GM19438 (cell line): Measurements from ENCODE around the gene SLIT3.

Experiments
- ATAC-seq: cut with Tn5 transposase; IDR thresholded peaks from one replicate; pipeline ENCODE4 v1.9.1; 2021; ENCODE audit warnings: low read depth; ENCODE audit not compliant: unreplicated experiment

The SLIT3 gene

DNA sequence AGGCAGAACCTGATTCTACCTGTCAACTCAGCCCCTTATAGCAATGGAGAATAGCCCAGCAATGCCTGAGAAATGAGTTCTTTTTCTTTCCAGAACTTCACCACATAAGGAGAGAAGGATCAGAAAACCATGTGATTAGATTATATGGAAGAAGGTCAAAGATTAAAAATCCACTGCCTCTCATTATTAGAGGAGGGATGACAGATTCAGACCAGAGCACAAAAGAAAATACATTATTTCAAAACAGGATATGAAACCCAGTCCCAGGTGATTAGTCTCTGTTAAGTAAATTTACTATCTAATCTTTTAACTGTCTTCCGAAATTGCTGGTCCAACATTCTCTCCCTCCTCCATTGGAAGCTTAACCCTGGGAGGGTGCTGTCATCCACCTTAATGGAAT is 322.4 kb downstream of the SLIT3 start:
- ATAC-seq, result no peak

DNA sequence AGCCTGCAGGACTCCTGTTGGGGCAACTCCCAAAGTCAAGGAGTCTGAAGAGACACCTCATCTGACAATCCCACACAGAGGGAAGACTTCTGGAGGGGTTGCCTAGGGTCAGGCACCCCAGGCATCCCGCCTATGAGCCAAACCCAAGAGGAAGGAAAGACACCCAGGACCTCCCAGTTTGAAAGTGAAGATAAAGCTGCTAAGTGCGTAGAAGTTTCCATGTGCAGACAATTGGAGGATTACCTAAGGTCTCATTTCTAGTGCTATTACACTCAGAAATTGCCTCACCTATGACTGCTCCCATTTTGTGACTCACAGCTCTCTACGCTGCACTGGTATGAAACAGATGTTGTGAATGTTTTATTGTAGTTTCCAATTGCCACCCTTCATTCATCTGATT is 322.9 kb downstream of the SLIT3 start:
- ATAC-seq, result no peak

DNA sequence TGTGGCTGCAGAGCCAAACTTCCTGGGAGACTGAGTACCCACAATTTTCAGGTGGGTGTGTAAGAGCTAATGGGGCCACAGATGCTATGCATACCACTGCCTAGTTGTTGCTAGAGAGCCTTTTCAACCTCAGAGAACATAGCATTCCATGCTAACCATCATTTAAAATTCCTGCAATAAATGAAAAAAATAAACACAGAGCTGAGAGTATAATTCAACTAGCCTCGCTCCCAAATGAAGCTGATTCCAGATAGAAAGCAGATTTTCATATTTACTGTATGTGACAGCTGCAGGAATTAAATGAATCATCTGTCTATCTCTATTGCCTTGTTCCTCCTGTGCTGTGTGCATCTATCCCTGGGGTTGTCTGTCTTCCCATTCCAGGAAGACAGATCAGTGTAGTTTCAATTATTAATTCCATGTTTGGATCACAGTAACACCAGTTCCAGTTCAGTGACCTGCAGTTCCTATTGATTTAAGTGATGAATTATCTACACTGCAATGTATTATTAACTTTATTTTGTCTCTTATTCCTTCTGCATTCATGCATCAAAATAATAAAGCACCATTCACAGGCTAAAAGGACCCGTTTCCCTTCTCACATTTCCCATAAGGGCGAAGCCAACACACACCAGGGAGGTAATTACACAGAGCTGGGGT is 324.5 kb downstream of the SLIT3 start:
- ATAC-seq, result no peak

DNA sequence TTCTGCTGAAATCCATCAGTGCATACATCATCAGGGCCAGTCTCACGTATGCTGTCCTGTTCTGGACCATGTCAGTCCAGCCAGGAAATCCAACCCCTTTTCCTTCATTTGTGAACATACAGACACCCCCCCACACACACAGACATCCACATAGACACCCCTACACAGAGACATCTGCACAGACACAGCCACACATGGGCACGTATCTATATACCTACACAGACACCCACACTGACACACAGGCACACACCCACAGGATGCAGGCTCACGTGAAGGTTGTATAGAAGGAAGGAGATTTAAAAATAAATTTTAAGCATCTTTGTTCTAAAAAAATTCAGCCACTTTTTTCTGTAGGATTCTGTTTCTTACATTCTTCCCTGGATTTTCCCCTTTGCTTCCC is 325.6 kb downstream of the SLIT3 start:
- no peak for ATAC-seq

DNA sequence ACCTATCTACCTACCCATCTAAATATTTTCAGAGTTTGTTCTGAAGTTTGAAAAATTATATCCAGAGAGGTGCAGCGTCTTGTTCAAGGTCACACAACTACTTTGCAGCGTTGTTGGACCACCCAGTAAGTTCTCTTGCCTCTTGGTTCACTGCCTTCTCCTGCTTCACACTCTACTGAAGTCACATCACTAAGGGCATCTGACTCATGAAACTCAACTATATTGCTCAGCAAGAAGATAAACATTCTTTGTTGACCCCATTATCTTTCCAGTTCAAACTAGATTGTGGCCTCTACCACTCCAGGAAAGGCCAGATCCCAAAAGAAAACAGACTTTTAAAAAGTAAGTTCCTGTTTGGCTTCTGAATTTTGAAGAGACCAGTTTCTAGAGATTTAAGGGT is 326.9 kb downstream of the SLIT3 start:
- no peak for ATAC-seq

DNA sequence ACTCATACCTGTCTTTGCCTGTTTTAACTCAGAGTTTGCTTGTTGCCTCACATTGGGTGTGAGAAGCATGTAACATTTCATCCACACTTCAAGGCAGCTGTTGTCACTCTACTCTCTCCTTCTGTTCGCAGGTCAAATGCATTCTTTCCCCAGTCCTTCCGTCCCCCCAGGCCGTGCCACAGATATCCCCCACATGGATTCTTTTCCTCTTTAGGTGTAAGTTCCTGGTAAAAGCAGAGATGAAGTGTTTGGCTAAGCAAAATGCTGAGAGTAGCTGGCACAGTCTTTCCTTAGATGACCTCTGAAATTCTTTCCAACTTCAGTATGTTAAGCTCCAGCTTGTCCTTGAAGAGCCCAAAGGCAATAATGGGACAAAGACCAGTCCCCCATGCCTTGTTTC is 328.2 kb downstream of the SLIT3 start:
- ATAC-seq, result no peak

DNA sequence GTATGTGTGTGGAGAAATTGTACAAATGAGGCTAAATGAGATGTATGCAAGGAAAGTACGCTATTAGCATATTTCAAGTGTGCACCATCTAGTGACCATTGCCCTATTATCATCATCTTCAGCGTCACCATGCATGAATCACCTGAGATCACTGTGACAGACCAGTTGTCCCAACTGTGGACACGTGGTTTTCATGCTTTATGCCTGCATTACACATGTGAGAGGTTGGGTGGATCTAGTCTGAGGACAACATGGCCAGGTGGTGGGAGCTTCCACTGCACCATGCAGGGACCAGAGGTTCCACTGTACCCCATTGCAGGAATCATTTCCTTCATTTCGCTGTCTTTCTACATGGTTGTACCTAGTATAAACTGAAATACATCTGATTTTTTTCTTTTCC is 329.8 kb downstream of the SLIT3 start:
- ATAC-seq, result no peak

DNA sequence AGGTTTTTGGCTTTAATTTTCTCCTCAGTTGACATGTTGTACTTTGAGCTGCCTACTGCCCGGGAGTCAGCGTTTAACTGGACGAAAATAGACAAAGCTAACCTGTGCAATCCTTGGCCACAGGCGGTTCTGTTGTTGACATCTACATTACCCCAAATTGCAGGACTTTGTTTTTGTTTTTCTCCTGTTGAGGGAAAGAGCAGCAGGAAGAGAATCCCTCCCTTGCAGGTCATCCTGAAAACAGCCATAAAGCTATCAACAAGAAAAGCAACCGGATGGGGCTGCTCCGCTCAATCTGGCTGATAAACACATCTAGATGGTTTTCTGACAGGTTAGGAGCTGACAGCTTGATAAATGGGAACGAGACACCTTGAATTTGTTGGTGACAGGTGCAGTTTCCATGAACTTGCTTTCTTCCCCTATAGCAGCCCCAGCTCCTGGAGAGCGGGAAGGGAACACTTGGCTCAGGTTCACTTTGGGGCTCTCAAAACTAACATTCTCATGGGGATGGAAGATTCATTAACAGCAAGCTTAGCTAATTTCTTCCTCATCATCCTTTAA is 331.5 kb downstream of the SLIT3 start:
- ATAC-seq, result no peak

DNA sequence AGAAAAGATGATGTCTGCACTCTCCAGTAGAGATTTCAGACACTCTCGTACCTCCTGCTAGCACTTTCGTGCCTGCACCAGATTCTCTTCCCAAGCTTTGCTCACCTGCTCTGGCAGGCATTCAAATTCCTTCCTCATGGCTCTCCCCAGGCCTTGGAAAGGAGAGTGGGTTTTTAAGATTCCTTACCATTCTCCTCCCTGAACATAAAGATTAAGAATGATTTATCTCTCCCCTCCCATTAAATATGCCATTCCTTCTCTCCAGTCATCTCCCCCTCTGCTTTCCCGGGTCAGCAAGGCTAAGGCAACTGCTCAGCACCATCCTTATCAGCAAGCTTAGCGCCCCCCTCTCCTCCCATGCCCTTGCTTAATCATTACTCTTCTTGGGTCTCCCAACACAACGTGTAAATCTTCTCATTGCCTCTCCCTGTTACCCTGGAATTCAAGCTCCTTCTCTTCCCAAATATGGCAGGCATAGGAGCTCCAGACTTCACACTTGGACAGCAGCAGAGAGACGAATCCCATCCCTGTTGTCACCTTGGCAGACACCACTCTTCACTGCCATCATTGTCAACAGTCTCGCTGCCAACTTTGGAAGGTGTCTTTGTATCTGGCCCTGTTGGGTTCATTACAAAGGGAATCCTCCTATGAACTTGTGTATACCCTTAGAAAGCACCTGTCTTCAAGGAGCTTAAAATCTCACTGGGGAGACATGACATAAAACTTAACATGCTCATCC is 332.9 kb downstream of the SLIT3 start:
- ATAC-seq, result no peak

DNA sequence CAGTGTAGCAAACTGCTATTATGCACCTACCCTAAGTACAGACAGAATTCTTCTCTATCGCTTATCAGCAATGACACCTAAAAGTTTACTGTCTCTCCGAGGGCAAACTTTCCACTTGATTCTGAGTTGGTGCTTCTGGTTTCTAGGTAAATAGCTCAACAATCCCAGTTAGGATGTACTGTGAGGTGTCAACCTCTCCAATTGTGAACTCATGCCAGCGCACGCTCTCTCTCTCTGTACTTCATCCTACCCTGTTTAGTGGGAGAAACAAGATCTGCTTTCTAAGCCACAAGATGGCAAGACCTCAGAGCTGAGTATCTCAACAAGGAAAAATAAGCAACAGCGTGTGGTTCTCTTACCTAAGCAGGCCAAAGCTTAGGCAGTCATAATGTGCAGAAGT is 335.3 kb downstream of the SLIT3 start:
- ATAC-seq, result no peak

DNA sequence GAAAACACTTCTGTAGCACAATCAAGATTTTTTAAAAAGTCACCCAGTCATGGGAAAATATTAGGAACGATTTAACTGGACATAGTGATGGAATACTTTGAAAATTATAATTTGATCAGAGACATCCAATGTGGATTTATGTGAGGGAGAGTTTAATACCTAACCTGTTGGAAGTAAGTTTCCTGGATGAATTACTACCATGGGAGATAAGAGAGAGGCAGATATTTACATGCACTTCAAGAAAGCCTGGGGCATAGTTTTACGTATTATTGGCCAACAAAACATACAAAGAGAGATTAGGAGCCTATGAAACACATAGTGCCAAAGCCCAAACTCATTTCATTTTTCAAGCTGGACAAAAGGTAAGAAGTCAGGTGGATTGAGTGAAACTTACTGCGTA is 336.8 kb downstream of the SLIT3 start:
- no peak for ATAC-seq

DNA sequence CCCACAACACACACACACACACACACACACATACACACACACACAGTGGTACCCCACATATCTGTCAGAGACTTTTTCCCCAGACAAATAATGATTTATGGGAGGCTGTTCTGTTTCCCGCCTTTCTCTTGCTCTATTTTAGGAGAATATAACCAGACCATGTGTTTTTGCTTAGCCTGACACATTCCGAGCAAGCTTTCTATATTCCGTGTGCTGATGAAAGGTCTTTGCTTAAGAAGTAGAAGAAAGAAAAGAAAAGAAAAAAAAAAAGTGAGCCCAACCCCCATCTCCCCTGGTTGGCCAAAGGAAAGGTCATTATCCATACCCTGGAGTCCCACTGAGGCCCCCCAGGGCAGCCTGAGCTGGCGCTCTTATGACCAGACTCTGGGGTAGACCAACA is 338.6 kb downstream of the SLIT3 start:
- ATAC-seq, result no peak

DNA sequence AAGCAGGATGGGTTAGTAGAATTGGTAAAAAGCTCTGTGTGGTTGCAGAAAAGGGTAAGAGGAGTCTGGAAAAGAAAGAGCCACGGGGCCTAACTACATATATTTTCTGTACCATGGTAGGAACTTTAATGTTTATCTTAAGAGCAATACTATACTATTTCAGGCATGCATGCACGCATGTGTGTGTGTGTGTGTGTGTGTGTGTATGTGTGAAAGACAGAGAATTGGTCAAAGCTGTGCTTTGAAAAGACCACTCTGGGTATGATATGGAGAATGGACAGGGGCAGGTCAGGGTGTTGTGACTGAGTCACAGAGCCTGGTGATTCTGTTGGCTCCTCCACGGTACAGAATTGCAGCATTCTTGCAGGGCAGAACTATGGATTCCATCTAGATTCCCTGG is 339.3 kb downstream of the SLIT3 start:
- ATAC-seq, result no peak

DNA sequence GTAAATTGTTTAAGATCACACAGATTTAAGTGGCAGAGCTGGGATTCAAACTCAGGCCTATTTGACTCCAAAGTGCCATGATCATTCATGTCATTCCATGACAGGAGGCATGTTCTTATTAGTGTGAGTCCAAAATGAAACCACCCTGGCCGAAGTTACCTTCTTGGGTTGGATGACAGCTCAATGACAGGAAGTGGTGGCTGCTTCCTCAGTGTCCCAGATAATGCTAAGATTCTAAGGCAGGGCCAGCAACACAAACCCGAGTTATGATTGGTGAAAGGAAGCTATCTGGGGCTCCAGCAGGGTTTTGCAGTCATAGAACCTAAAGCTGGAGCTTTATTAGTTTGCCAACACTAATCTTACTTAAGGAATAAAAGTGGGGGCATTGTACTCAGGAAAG is 340.4 kb downstream of the SLIT3 start:
- no peak for ATAC-seq

DNA sequence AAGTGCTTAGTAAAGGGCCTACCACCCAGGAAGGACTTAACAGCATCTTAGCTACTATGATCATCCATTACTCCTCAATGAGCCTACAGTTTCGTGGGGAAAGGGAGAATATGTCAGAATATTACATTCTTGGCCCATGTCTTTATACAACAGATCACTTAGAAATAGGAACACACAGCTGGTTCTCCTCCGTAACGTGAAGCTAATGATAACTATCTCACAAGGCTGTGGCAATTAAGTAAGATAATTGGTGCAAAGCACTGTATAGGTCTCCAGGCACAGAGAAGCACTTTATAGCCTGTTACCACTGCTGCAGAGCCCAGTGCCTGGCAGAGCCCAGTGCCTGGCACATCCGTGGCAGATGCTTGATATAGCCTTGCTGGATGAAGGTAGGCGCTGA is 347.6 kb downstream of the SLIT3 start:
- ATAC-seq, result no peak

DNA sequence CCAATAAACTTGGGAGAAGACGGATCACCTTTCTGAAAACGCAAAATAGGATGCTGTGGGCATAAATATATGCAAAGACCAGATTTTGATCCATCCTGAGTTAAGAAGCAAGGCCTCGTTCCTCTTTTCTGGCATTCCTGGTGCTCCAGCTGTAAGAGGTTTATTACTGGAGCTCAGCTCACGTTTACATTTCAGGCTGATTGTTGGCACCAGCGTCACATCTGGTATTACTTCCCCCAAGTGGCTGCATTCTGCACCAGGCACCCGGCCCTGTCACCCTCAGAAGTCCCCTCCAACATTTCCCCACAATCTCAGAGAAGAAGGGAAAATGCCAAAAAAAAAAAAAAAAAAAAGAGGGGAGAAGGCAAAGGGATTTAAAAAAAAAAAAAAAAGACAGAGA is 348.7 kb downstream of the SLIT3 start:
- ATAC-seq, result no peak

DNA sequence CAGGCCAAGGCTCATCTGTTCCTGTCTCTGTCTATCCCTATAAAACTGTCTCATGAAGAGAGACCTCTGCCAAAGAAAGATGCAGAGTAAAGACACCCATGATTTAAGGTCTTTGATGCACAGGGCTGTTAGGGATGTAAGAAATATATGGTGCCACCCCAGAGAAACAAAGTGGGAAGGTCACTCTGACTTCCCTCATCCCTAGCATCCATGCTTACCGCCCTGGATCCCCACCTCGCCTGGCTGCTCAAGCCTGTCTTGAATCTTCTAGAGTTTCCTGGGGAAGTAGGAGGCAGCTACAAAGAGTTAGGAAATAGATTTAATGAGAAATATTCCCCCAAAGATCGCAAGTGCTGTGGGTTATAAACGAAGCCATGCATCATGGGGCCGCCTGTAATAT is 349.2 kb downstream of the SLIT3 start:
- ATAC-seq, result no peak

DNA sequence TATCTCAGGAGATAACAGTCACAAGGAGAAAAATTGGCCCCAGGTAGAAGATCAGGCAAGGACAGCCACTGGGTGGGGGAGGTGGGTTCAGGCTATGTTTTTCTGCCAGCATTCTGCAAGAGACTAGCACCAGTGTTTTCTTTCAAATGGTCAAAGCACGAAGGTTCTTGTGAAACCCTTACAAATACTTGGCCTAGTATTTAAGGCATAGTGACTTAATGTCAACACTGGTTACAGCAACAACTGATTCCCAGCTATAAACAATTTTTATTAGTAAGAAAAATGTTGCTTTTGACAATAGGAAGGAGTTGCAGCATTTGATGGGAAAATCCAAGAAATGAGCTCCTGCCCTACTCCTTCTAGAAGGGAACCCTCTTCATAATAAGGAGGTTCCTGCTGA is 349.6 kb downstream of the SLIT3 start:
- ATAC-seq, result no peak

DNA sequence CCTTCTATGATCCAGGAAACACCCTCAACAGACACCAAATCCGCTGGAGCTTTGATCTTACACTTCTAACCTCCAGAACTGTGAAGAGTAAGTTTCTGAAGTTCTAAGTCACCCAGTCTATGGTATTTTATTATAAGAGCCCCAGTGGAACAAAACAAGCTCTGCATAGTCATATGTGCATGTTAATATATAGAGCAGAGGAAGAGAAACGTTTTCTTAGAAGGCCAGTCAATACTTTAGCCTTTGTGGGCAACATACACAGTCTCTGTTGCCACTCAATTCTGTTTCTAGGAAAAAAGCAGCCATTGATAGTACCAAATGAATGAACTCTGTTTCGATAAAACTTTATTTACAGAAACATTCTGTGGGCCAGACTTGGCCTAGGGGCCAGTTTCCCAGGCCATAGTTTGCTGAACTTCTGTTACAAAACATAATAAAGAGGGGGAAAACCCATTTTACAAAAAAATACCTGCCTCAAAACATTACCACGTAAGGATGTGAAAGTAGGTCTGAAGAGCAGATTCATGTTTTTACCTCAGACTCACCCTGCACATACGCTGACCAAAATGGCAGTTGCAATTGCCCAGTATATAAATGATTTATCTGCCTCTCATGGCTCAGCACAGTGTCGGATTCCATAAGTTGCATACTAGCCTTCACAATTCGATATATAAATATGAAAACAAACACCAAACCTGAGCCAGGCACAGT is 350.5 kb downstream of the SLIT3 start:
- ATAC-seq, result no peak

DNA sequence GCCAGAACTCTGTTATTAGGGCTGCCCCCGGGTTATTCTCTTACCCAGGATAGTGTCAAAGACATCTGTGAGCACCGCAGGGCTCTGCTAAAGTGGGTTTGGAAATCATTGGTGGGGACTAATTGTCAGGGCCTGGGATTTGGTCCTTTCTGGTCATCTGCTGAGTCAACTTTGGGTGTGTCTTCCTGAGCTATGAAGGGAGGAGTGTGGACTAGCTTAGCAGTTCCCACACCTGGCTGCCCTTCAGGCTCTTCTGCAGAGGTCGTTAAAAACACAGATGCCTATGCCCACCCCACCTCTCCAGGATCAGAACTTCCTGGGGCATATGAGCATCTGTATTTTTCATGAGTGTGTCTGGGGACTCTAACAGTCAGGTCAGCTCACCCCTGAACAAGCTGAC is 352.2 kb downstream of the SLIT3 start:
- ATAC-seq, result no peak

DNA sequence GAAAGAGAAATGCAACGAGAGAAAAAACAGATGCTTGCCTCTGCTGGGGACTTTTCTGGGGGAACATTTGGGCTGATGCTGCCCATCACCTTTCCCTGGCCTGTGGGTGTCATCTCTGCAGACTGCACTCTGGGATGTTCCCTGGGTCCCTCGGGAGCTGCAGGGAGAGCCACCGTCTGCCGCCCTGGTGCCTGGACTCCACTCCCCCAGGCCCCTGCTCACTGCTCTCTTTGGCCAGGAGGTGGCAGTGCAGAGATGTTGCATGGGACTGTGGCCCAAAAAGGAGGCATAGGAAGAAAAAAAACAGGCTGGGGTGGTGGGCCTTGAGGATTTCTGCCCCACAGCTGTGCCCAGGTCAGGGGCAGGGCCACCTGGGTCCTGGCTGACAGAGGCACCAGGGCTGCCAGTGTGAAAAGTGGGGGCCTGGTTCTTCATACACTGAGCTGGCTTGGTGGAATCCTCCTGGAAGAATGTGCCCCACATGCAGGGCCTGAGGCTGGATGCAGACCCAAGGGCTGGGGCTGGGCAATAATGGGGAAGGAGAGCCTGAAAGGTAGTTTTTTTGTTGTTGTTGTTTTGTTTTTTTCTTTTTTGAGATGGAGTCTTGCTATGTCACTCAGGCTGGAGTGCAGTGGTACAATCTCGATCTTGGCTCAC is 353.6 kb downstream of the SLIT3 start:
- no peak for ATAC-seq
